GOT3 (cell line): ENCODE measurements around the gene RPS6KA2.
"Not testable (repeated sequence)": the region's sequence is repeated elsewhere in the genome, so short reads cannot be mapped to it uniquely, and the experiment has no call there.

Experiments
- DNase-seq: peaks from one replicate; lab custom pipeline; 2025; ENCODE audit warnings: mixed read lengths; lab: John Stamatoyannopoulos, UW

The RPS6KA2 gene

DNA sequence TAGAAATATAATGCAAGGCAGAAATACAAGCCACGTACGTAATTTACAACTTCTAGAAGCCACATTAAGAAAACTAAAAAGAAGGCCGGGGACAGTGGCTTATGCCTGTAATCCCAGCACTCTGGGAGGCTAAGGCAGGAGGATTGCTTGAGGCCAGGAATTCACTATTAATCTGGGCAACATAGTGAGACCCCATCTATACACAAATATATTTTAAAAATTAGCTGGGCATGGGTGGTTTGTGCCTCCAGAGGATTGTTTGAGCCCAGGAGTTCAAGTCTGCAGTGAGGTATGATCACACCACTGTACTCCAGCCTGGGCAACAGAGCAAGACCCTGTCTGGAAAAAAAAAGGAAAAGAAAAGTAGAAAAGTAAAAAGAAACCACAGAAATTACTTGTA lies 256.6 kb downstream of the RPS6KA2 start:
- no peak for DNase-seq

DNA sequence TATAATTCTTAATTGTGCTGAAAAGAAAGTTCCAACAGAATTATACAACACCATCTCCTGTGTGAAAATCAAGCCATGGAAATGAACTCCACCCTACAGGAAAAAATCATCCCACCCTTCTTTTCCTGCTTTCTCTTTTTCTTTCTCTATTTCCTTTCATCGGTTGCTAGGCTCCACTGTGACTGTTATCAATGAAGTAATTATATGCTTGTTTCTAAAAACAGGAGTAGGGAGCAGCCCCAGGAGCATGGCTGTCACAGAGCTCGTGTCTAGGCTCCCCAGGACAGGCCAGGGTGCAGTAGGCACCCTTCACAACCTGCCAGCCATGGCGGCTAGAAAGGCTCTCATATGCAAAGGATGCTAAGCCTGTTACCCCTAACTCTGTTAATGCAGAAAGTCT lies 257.3 kb downstream of the RPS6KA2 start:
- no peak for DNase-seq

GRCh38 chr6:166366921-166367320 lies 260.1 kb downstream of the RPS6KA2 start:
- no peak for DNase-seq

DNA sequence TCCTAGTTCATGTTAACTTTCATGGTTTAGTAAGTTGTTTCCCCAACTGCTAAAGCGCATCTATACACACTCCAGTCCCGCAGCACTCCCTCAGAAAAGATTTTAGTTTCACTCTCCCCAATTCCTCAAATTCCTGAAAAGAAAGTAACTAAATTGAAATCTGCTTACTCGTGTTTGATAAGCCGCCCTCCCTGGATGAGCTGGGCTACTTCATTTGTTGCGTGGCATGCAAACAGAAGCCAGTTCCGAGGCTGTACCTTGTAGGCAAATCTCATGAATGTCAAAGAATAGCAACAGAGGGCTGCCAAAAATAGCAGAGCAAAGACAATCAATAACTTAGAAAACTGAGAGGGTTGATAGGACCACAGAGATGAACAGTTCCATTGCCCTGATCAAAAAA lies 261.2 kb downstream of the RPS6KA2 start:
- no peak for DNase-seq

GRCh38 chr6:166365221-166365620 lies 261.8 kb downstream of the RPS6KA2 start:
- no peak for DNase-seq

GRCh38 chr6:166364456-166364855 lies 262.6 kb downstream of the RPS6KA2 start:
- no peak for DNase-seq

DNA sequence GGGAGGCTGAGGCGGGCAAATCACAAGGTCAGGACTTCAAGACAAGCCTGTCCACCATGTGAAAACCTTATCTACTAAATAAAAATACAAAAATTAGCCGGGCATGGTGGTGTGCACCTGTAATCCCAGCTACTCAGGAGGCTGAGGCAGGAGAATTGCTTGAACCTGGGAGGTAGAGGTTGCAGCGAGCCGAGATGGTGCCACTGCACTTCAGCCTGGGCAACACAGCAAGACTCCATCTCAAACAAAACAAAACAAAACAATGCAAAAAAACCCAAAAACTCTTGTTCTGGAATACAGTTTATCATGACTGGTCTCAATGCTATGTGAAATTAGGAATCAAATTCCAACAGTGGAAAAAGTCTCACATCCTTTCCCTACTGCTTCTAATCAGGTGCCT lies 264.6 kb downstream of the RPS6KA2 start:
- not testable (repeated sequence) for DNase-seq

DNA sequence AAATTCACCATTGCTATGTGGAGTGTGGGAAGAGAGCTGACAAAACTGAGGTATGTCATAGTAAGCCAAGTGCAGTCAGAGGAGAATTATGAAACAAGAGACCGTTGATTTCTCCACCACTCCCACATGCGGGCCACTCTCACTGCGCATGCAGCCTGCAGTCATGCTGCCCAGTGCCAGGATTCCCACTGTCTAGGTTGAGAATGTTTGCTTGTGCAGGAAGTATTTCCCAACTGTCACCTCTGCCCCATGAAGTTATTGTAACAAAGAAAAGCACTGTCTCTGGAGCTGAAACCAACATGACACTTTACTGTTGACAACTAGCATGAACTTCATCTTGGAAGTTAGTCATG lies 266.0 kb downstream of the RPS6KA2 start:
- no peak for DNase-seq

DNA sequence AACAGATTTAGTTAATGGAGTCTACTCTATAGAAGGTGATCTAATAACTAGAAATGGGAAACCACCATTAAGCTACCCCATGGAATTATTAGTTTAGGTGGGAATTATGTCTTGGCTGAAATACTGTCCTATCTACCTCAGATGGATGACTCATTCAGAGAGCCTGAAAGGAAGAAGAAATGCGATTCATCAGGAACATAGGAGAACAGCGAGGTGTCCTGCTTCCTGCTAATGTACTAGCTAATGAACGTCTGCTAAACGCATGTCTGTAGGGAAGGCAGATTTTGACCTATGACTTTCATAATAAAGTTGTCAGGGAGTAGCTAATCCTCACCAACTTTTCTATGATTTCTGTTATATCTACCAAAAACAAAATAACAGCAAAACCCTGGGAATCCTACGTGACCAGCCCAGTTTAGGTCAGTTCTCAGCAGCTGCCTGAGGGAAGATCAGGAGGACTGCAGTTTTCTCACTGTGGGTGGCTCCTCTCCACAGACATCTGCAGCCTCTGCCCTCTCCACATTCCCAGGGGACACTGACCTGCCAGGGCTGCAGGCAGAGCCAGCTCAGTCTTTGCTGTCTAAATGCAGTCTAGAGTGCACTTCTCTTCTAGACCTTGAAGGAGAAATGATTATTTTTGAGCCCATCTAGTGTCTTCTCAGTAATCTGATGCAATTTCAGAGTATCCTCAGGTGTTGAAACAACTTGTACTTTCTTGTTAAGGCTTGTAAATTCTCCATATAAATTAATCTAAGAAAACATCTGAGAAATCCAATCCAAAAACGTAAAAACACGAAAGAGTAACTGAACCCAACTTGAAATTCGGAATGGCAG lies 266.6 kb downstream of the RPS6KA2 start:
- no peak for DNase-seq
